Measurements from ENCODE around the gene PPP5C.
"Not testable (repeated sequence)": the region's sequence is repeated elsewhere in the genome, so short reads cannot be mapped to it uniquely, and the experiment has no call there.

PPP5C gene

DNA sequence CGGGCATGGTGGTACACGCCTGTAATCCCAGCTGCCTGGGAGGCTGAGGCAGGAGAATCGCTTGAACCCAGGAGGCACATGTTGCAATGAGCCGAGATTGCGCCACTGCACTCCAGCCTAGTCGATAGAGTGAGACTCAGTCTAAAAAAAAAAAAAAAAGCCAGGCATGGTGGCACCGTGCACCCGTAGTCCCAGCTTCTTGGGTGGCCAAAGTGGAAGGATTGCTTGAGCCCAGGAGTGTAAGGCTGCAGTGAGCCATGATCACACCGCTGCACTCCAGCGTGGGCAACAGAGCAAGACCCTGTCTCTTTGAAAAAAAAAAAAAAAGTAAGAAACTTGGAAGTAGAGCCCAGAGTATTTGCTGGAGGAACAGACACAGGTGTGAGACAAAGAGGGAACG lies 38.7 kb downstream of the PPP5C start:
- DNase-seq (ENCODE audit: low read depth in 2 of 3, low spot score in 1 of 3), result no peak

DNA sequence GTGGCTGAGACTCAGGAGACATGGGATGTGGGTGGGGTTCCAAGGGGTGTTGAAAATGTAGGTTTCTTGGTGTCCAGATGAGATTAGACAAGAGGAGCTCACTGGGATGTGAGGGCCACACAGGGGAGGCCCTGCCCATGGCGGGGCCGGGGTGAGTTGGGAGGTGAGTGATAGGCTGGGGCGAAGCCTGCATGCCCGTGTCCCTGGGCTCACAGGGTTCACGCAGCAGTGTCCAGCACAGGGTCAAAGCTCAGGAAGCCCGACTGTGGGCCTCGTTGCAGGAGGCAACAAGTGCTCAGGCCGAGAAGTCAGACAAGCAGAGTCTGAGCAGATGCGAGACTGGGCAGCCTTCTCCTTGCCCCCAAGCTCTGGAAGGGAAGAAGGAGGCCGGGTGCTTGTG lies 39.3 kb downstream of the PPP5C start:
- DNase-seq (ENCODE audit: low read depth in 2 of 3, low spot score in 1 of 3), result no peak

DNA sequence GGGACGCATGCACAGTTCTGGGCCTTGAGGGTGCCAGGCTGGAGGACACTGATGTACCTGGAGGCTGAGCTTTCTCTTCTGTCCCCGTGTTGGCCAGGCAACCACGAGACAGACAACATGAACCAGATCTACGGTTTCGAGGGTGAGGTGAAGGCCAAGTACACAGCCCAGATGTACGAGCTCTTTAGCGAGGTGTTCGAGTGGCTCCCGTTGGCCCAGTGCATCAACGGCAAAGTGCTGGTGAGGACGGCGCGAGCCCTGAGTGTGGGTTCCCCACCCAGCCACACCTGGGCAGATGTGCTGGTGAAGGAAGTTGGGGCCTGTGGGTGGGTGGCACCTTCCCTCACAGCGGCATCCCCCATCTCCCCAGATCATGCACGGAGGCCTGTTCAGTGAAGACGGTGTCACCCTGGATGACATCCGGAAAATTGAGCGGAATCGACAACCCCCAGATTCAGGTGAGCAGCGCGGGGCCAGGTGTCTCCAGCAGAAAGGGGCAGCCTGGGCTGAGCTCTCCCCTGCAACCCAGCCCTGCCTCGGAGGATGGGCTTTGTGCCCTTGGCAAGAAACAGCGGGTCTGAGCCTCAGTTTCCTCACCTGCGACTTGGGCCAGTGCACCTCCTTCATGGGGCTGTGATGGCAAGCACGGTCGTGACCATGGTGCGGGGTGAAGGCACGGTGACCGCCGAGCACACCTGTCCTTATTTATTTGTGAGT lies 40.3 kb downstream of the PPP5C start:
- DNase-seq (ENCODE audit: low read depth in 2 of 3, low spot score in 1 of 3), result no peak

DNA sequence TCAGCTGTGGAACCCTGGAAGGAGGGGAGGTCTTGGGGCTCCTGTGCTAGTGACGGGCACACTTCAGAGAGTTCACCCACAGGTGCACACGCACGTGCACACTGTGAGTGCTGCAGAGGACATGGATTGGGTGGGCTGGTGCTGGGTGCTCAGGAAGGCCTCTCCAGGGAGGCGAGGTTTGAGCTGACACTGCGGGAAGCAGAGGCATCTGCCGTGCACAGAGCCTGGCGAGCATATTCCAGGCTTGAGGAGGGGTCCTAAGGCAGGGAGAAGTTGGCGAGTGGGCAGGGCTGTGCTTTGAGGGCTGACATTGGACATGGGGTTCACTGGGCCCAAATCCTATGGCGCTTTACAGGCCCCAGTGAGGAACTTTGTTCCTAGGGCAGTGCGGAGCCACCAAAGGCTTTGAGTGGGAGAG lies 40.8 kb downstream of the PPP5C start:
- DNase-seq (ENCODE audit: low read depth in 2 of 3, low spot score in 1 of 3), result no peak

DNA sequence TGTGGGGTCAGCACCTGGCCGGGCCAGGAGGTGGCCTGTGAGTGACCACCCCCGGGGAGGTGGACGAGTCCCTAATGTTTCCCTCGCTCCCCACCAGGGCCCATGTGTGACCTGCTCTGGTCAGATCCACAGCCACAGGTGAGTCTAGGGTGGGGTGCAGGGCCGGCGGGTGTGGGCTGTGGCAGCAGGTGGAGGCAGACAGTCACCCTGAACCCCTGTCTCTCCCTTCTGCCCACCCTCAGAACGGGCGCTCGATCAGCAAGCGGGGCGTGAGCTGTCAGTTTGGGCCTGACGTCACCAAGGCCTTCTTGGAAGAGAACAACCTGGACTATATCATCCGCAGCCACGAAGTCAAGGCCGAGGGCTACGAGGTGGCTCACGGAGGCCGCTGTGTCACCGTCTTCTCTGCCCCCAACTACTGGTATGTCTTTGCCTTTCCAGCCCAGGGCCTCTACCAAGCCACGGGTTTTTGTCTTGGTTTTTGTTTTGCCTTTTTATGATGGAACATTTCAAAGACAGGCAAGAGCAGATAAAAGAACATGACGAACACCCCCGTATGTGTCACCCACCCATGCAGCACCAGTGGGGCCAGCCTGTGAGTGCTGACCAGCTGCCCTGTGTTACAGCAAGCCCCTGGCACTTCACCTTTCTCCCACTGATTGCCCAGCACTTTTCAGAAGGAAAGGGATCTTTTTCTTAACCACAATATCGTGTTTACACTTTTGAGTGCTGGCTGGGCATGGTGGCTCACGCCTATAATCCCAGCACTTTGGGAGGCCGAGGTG lies 41.6 kb downstream of the PPP5C start:
- DNase-seq (ENCODE audit: low read depth in 2 of 3, low spot score in 1 of 3), result no peak

DNA sequence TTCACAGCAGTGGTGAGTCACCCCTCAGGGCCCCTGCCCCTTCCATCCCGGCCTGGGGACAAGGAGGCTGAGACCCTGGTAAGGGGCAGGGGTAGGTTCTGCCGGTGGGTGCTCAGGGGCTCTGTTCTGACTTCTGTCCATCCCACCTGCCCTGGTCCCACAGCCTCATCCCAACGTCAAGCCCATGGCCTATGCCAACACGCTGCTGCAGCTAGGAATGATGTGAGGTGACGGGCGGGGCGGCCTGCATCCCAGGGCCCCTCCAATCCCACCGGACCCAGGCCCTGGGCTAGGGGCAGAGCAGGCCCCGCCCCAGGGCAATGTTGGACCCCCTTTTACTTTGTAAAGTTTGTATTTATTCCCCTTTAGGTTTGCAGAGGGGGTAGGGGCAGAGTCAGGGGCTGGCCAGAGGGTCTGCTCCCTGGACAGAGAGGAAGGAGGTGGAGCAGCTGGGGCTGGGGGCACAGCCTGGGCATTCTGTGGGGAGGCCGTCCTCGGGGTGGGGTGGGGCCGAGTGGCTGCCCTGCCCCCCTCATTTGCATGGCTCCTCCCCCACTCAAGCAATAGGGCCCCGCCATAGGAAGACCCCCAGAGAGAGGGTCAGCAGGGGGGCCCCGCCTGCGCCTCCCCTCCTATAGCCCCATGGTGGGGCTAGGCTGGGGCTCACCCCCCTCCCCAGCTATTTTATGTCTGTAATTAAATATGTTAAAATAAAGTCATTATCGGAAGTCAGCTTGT lies 43.4 kb downstream of the PPP5C start:
- DNase-seq (ENCODE audit: low read depth in 2 of 3, low spot score in 1 of 3), result no peak

DNA sequence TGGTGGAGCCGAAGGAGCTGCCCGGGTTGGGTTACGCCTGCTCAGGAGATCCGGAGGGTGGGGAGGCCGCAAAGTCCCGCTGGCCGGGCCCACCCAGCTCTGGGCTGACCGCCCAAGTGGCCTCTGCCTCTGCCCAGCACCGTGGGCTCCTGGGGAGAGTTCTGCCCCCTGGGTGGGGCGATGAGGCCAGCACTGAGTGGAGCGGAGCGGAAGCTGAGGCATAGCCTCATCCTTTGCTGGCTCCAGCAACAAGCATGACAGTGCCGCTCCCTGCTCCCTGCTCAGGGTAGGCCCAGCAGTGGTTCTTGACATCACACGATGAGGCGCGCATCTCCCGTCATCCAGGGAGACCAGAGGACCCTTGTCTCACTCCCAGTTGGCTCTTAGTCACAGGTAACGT lies 44.0 kb downstream of the PPP5C start:
- no peak for DNase-seq (ENCODE audit: low read depth in 2 of 3, low spot score in 1 of 3)

DNA sequence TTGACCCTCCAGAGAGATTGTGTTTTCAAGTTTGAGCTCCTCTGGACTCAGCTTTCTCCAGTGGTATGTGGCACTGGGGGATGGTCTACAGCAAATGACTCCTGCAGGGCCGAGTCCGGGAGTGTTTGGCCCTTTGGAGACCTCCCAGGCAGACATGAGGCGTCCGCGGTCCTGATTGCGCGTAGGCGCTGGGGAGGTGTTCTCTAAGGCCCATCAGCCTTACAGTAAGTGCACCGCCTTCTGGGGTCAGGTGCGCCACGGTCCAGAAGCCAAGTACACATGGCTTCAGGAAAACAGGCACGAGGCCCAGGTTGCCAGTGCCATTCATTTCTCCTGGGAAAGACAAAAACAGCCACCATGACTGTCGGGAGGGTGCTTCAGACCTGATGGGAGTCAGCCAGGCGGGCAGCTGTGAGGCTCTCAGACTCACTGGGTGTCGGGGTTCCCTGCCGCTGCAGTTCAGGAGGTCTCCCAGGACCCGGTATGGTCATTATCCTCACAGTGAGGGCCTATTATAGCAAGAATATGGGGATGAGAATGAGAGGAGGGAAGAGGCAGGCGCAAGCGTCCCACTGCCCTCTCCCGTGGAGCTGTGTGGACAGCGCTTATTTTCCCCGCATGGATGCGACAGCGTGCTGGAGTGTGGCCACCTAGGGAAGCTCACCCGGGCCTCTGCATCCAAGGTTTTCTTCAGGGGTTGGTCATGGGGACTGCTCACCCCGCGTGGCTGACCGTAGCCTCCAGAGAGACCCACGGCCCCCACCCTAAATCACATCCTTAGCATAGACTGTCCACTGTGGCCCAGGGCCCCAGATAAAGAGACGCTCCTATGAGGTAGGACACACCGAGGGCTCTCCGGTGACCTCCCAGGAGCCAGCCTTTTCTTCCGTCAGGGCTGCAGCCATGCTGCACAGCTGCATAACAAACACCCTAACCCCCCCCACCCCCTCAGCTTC lies 44.7 kb downstream of the PPP5C start:
- DNase-seq (ENCODE audit: low read depth in 2 of 3, low spot score in 1 of 3), result no peak

DNA sequence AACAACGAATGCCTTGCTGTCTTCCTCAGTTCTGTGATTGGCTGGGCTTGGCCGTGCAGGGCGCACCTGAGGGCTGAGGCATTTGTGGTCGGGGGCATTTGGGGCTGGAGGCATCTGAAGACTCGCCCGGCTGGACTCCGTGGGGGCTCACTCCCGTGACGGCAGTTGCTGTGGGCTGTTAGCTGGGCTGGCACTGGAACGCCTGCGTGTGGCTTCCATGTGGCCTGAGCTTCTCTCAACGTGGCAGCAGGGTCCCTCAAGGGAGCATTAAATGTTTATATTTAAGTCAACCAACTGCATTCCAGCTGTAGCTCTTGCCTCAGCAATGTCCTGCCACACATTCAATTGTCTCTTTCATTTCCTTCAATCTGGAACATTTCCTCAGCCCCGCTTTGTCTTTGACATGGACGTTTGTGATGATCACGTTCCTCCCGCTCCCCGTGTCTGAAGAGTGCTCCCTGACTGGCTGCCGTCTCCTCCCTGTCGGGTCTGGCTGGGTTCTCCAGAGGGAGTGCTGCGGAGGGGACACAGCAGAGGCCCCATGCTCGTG lies 45.4 kb downstream of the PPP5C start:
- DNase-seq (ENCODE audit: low read depth in 2 of 3, low spot score in 1 of 3), result no peak

DNA sequence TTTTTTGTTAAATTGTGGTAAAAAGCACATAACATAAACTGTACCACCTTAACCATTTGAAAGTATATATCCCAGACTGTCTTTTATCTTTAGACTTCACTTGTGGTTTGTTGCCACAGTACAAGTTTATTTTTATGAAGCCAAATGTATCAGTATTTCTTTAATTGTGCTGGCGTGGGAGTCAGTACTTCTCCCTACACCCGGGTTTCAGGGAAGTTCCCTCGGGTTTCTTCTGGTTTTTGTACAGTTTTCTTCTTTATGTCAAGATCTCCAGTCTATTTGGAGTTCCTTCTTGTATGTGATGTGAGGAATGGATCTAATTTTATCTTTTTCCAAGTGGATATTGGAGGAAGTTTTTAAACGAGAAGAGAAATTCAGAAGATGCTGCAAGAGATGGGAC lies 46.0 kb downstream of the PPP5C start:
- DNase-seq (ENCODE audit: low read depth in 2 of 3, low spot score in 1 of 3), result no peak

DNA sequence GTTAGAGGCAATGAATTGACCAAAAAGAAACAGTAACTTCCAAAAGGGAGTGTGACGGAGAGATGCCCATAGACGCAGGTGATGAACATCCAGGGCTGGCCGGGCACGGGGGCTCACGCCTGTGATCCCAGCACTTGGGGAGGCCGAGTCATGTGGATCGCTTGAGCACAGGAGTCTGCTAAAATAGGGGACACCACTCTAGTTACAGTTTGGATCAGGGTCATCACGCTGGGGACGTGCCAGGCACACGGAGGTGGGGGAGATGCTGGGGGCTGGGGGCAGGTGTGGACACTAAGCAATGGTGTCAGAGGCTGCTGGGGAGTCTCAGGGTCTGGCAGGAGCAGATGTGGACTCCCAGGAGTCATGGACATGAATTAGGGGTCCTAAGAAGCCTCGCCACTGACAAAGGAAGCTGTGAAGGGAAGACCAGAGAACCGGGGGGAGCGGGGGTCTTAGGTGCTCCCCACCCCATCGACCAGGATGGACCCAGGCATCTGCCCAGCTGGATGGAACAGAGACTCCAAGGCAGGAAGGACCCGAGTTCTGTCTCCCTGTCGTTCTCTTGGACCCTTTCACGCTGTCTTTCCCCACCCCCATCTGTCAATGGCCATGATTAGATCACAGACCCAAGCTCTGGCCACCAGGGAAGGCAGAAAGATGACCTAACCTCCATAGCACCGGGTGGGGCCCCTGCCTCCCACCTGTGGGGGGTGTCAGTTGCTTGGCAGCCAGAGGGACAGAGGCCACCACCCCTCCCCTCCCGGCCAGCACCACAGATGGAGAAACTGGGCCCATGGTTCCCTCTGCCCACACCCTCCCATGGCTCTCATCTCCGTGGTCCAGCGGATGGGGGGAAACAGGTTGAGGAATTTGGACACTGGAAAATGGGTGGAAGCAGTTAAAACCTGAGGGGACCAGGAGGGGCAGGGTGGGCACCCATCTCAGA lies 46.8 kb downstream of the PPP5C start:
- no peak for DNase-seq (ENCODE audit: low read depth in 2 of 3, low spot score in 1 of 3)

DNA sequence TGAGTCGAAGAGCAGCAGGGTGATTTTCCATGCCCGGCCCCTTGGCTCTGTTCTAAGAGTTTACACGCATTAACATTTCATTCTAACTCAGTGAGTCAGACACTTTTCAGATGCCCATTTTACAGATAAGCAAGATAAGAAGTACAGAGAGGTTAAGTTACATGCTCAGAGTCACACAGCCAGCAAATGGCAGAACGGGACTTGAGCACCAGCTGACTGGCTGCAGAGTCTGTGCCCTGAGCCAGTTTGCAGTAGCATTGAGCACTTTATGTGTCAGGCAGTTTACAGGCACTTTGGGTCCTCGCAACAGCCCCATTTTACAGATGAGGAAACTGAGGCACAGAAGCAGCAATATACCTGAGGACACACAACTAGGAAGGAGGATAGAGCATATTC lies 47.5 kb downstream of the PPP5C start:
- DNase-seq (ENCODE audit: low read depth in 2 of 3, low spot score in 1 of 3), result no peak

DNA sequence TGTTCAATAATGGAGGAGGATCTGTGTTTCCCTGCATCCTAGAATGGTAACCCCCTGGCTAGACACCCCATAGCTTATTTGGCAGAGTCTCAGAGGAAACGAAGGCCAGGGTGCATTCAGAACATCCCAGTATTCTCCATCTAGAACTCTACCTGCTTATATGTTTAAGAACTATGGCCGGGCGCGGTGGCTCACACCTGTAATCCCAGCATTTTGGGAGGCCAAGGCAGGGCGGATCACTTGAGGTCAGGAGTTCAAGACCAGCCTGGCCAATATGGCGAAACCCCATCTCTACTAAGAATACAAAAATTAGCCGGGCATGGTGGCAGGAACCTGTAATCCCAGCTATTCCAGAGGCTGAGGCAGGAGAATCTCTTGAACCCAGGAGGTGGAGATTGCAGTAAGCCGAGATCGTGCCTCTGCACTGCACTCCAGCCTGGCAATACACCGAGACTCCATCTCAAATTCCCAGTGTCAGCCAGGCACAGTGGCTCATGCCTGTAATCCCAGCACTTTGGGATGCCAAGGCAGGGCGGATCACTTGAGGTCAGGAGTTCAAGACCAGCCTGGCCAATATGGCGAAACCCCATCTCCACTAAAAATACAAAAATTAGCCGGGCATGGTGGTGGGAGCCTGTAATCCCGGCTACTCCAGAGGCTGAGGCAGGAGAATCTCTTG lies 51.1 kb downstream of the PPP5C start:
- DNase-seq (ENCODE audit: low read depth in 2 of 3, low spot score in 1 of 3), result not testable (repeated sequence)

DNA sequence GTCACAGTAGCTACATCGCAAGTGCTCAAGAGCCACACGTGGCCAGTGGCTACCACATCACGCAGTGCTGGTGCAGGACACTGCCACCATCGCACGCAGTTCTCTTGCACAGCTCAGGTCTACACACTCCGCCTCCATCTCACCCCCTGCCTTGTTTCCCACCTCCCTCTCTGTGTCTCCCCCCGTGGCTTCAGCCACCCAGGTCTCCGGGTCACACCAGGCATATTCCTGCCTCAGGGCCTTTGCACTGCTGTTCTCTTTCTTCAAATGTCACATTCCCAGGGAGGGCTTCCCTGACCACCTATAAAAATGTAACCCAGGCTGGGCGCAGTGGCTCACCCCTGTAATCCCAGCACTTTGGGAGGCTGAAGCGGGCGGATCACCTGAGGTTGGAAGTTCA lies 55.8 kb downstream of the PPP5C start:
- no peak for DNase-seq (ENCODE audit: low read depth in 2 of 3, low spot score in 1 of 3)

DNA sequence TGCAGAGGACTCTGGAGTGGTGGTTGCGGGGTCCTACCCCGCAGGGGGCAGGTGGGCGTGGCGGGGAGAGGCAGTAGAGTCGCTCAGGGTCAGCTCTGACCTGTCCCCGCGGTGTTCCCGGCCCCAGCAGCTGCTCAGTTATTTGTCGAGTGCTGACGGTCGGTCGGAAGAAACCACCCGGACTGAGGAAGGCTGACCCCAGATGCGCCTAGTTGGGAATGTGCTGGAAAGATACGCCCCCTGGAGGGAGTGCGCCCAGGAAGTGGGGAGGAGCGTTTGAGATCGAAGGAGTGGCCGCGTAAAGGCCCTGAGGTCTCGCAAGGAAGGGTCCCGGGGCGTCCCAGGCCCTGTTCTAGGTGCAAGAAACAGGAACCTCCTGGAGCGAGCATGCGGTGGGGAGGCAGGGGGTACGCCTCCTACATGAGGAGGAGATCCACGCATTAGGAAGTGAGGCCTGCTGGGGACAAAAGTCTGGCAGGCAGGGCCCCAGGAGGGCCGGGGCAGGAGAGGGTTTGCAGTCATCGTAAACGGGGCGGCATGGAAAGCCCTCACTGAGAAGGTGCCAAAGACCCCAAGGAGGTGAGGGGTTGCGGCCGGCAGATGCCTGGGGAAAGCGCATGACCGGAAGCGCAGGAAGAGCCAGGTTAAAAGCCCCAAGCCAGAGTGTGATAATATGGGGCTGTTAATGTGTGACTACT lies 57.3 kb downstream of the PPP5C start:
- no peak for DNase-seq (ENCODE audit: low read depth in 2 of 3, low spot score in 1 of 3)

DNA sequence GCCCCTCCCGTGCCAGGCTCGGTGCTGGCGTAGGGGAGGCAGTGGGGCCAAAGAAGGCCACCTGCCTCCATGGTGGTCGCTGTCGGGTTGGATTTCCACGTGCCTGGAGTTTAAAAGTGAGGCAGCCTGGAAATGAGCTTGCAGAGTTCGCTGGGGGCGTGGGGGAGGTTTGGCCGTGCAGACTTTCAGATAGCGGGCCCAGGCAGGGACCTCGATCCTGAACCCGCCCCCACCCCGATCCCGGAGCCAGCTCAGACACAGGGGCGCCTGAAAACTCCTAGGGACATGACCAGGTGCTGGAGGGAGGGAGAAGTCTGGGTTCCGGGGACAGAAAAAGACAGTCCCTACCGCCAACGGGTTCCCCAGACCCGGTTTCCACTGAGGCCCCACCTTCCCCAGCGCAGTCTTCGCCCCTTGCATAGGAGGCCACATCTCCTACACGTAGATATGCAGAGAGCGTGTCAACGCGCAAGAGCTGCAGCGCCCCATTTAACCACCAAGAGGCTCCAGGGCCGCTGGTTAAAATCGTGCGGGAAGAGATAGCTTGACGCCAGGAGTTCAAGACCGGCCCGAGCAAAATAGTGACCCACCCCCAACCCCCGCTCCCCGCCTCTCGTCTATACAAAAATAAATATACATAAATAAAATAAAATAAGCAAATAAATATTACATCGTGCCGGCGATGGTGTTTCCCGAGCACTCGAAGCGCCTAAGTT lies 58.0 kb downstream of the PPP5C start:
- DNase-seq (ENCODE audit: low read depth in 2 of 3, low spot score in 1 of 3), result no peak

DNA sequence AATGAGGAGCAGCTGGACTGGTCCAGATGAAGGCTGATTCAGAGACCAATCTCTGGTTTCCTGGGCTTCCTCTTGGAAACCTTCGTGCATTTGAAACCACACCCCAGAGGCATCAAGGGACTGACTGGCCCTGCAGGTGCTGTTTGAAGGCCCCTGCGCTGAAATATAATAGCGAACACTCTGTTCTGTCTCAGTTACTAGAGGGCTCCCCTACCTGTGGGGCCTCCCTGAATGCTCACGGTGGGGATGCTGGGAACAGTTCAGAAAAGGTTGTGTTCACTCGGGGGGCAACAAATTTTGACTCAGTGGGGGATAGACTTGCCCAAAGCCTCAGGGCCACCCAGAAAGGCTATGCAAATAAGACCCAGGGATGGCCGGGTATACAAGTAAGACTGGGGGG lies 60.1 kb downstream of the PPP5C start:
- DNase-seq (ENCODE audit: low read depth in 2 of 3, low spot score in 1 of 3), result no peak
